ENCODE results near the gene POT1.

POT1 gene

GRCh38 chr7:124912972-124913371, 16.7 kb downstream of the POT1 start:
- no peak for TF ChIP-seq CTCF (conservative IDR thresholded peaks at IDR 0.05)
- TF ChIP-seq ZFX (IDR thresholded peaks at IDR 0.05), result no peak
- H3K27ac ChIP-seq, result no peak overlapping the region

GRCh38 chr7:124909808-124910207, 19.8 kb downstream of the POT1 start:
- no peak overlapping the region for H3K27ac ChIP-seq
- no peak for TF ChIP-seq ZFX (IDR thresholded peaks at IDR 0.05)
- TF ChIP-seq CTCF (conservative IDR thresholded peaks at IDR 0.05), result no peak

GRCh38 chr7:124908259-124908658, 21.4 kb downstream of the POT1 start:
- no peak for TF ChIP-seq CTCF (conservative IDR thresholded peaks at IDR 0.05)
- no peak for TF ChIP-seq ZFX (IDR thresholded peaks at IDR 0.05)

GRCh38 chr7:124907490-124907889, 22.1 kb downstream of the POT1 start:
- no peak overlapping the region for H3K27ac ChIP-seq
- TF ChIP-seq CTCF (conservative IDR thresholded peaks at IDR 0.05) (no peak), ZFX (IDR thresholded peaks at IDR 0.05) (no peak)

More at GRCh38 chr7:124908259-124908658, 21.4 kb downstream of the POT1 start:
- H3K27ac ChIP-seq, result no peak overlapping the region

- TF ChIP-seq CTCF (conservative IDR thresholded peaks at IDR 0.05), result no peak
- no peak for TF ChIP-seq ZFX (IDR thresholded peaks at IDR 0.05)
Measured at GRCh38 chr7:124898531-124898930, 31.1 kb downstream of the POT1 start.

GRCh38 chr7:124896001-124896400, 33.6 kb downstream of the POT1 start:
- no peak overlapping the region for H3K27ac ChIP-seq
- TF ChIP-seq CTCF (conservative IDR thresholded peaks at IDR 0.05) (no peak), ZFX (IDR thresholded peaks at IDR 0.05) (no peak)

More at GRCh38 chr7:124898531-124898930, 31.1 kb downstream of the POT1 start:
- no peak overlapping the region for H3K27ac ChIP-seq

- TF ChIP-seq ZFX (IDR thresholded peaks at IDR 0.05), result no peak
- TF ChIP-seq CTCF (conservative IDR thresholded peaks at IDR 0.05), result no peak
- no peak overlapping the region for H3K27ac ChIP-seq
Measured at GRCh38 chr7:124893140-124893827, 36.3 kb downstream of the POT1 start.

All from C4-2B (cell line).